GM23248 (cell line): ENCODE results near the gene FOXL3.

Source experiments
- EZH2 ChIP-seq: fragments of 200-600 bp; sonication (generic); IDR thresholded peaks from 2 replicates; pipeline ENCODE4 v1.6.1; 2018; ENCODE audit warnings: antibody characterized with exemption, mild to moderate bottlenecking; ENCODE audit not compliant: insufficient read depth, poor library complexity, severe bottlenecking
- EZH2phosphoT487 ChIP-seq: fragments of 200-600 bp; sonication (generic); IDR thresholded peaks from 2 replicates; pipeline ENCODE4 v1.6.1; 2018; ENCODE audit warnings: antibody characterized with exemption, moderate library complexity, mild to moderate bottlenecking, low read depth; ENCODE audit not compliant: insufficient read depth

- no peak for TF ChIP-seq EZH2phosphoT487
- no peak for TF ChIP-seq EZH2
Observed at GRCh38 chr7:311131-311680, 21.2 kb downstream of the FOXL3 start.
